Prostate gland (tissue), 2 donors: Measurements from ENCODE around the gene RAP1GAP.

ENCODE experiments used
- CTCF ChIP-seq, 4 experiments: fragments of 200-600 bp in 2 of 4; fragments of 450-650 bp in 2 of 4; sonication (generic) in 2 of 4; IDR thresholded peaks; 1 replicate in 3 of 4; 2 replicates in 1 of 4; pipeline ENCODE4 v1.5.1; 2016 to 2019; ENCODE audit warnings: antibody characterized with exemption in 4 of 4, mild to moderate bottlenecking in 2 of 4, moderate library complexity in 2 of 4
- POLR2A ChIP-seq: fragments of 450-650 bp; IDR thresholded peaks from one replicate; pipeline ENCODE4 v1.6.1; 2016; ENCODE audit warnings: antibody characterized with exemption, mild to moderate bottlenecking

GRCh38 chr1:21608798-21609197, 60.4 kb downstream of the RAP1GAP start:
- TF ChIP-seq CTCF (IDR thresholded peaks at IDR 0.05) (no peak), POLR2A (no peak)
